OCI-LY7 (cell line): ENCODE data around the gene SLC22A13. TPM values are rescaled to one million over a fixed set of nuclear protein-coding genes. Genes with fewer than 3 reads are reported as not detected.

Experiments used
- BruUV-seq: library from RNA; stranded (reverse); fragments of 400-500 nt; replicated peaks from 2 replicates; lab custom pipeline; 2021; lab: Mats Ljungman, UMichigan
- CTCF ChIA-PET: fragments of 300-600 bp; sonication (Branson Sonifier 250); formaldehyde crosslinking; loops from one replicate; lab custom pipeline; 2022; ENCODE audit warnings: antibody characterized with exemption; ENCODE audit not compliant: unreplicated experiment; lab: Charles Lee
- POLR2A ChIA-PET: fragments of 300-600 bp; sonication (Branson Sonifier 250); formaldehyde crosslinking; loops from one replicate; lab custom pipeline; 2022; ENCODE audit warnings: antibody characterized with exemption; lab: Charles Lee
- DNase-seq: peaks from one replicate; pipeline ENCODE4 v3.0.0-alpha.2; 2015; ENCODE audit warnings: low spot score
- H2AFZ ChIP-seq: fragments of 200-600 bp; sonication (generic), shearing (Covaris generic); 2 replicates; pipeline ENCODE4 v1.6.1; 2014; ENCODE audit warnings: mild to moderate bottlenecking, antibody characterized with exemption, low read length, moderate library complexity
- H3K27ac ChIP-seq: fragments of 200-600 bp; sonication (generic); 2 replicates; pipeline ENCODE4 v1.5.1; 2014; ENCODE audit warnings: mixed run types, low read depth, mild to moderate bottlenecking, moderate library complexity, low read length, inconsistent platforms; ENCODE audit not compliant: poor library complexity, severe bottlenecking
- H3K36me3 ChIP-seq: fragments of 200-600 bp; sonication (generic); 2 replicates; pipeline ENCODE4 v1.6.1; 2014; ENCODE audit warnings: mild to moderate bottlenecking, antibody characterized with exemption, low read length, moderate library complexity, mixed read lengths; ENCODE audit not compliant: insufficient read depth
- H3K4me1 ChIP-seq: fragments of 200-600 bp; sonication (generic); 2 replicates; pipeline ENCODE4 v1.5.1; 2014; ENCODE audit warnings: mild to moderate bottlenecking, low read length; ENCODE audit not compliant: insufficient read depth, poor library complexity, severe bottlenecking
- H3K4me2 ChIP-seq: fragments of 200-600 bp; sonication (generic); 2 replicates; pipeline ENCODE4 v1.6.1; 2014; ENCODE audit warnings: mild to moderate bottlenecking, low read length
- H3K4me3 ChIP-seq: fragments of 200-600 bp; sonication (generic); 2 replicates; pipeline ENCODE4 v1.5.1; 2014; ENCODE audit warnings: mild to moderate bottlenecking, low read depth, low read length; ENCODE audit not compliant: poor library complexity, severe bottlenecking
- H3K79me2 ChIP-seq: fragments of 200-600 bp; sonication (generic); 2 replicates; pipeline ENCODE4 v1.6.1; 2016; ENCODE audit warnings: low read depth, mild to moderate bottlenecking, low read length, moderate library complexity, mixed read lengths; ENCODE audit not compliant: insufficient read depth
- H3K9me2 ChIP-seq: fragments of 200-600 bp; sonication (generic); 2 replicates; pipeline ENCODE4 v1.6.1; 2016; ENCODE audit warnings: mild to moderate bottlenecking, low read length, mixed read lengths; ENCODE audit not compliant: insufficient read depth
- H3K9me3 ChIP-seq: fragments of 200-600 bp; sonication (generic); 2 replicates; pipeline ENCODE4 v1.6.1; 2014; ENCODE audit warnings: mild to moderate bottlenecking, mixed run types, low read length, mixed read lengths
- H4K20me1 ChIP-seq: fragments of 200-600 bp; sonication (generic); 2 replicates; pipeline ENCODE4 v1.6.1; 2014; ENCODE audit warnings: mild to moderate bottlenecking, antibody characterized with exemption, low read length, moderate library complexity, mixed read lengths; ENCODE audit not compliant: insufficient read depth
- CTCF ChIP-seq: fragments of 200-600 bp; sonication (generic); conservative IDR thresholded peaks from 2 replicates; pipeline ENCODE4 v1.5.1; 2014; ENCODE audit warnings: mild to moderate bottlenecking, antibody characterized with exemption, low read length, moderate library complexity, mixed read lengths
- EZH2phosphoT487 ChIP-seq: fragments of 200-600 bp; sonication (generic); IDR thresholded peaks from 2 replicates; pipeline ENCODE4 v1.6.1; 2018; ENCODE audit warnings: low read depth, borderline replicate concordance, mild to moderate bottlenecking, mixed run types, antibody characterized with exemption, low read length, moderate library complexity, mixed read lengths
- intact Hi-C: fragments of 100-400 bp; cut with micrococcal nuclease; formaldehyde crosslinking; loops from one replicate; pipeline ENCODE4 v1.10.0; 2022; ENCODE audit not compliant: unreplicated experiment
- total RNA-seq, 2 experiments: library from RNA; depleted of rRNA in 1 of 2; stranded (reverse); fragments of >200 nt in 1 of 2; shearing (Covaris generic) in 1 of 2; gene quantifications; 2 replicates each; pipeline ENCODE4 v1.2.3, GENCODE V29; 2014 to 2022

The SLC22A13 gene
- total RNA-seq, 2 experiments from 2014 or later = 0.13 to 0.27 TPM

- Histone ChIP-seq H3K9me2 (no peaks in the 10 kb centered on the region), H3K27ac (no peak overlapping the region), H3K79me2 (no peaks in the 10 kb centered on the region), H4K20me1 (no peaks in the 10 kb centered on the region), H3K4me2 (no peak overlapping the region), H3K36me3 (no peaks in the 10 kb centered on the region), H3K4me3 (no peak overlapping the region), H3K4me1 (no peaks in the 10 kb centered on the region), H2AFZ (no peak overlapping the region), H3K9me3 (no peaks in the 10 kb centered on the region)
- BruUV-seq = no TSS peak
- CTCF ChIA-PET = no interaction called here
- no peak for TF ChIP-seq CTCF
- TF ChIP-seq EZH2phosphoT487 = no peak
- DNase-seq = no peak
- POLR2A ChIA-PET = no interaction called here
- intact Hi-C loops = no loop called here
Measured at GRCh38 chr3:38275658-38276057, 10.0 kb downstream of the SLC22A13 start.

- Histone ChIP-seq H3K4me1 (no peaks in the 10 kb centered on the region), H3K79me2 (no peaks in the 10 kb centered on the region), H3K36me3 (no peaks in the 10 kb centered on the region), H3K4me2 (no peak overlapping the region), H2AFZ (no peak overlapping the region), H4K20me1 (no peaks in the 10 kb centered on the region), H3K9me3 (no peaks in the 10 kb centered on the region), H3K4me3 (no peak overlapping the region), H3K9me2 (no peaks in the 10 kb centered on the region), H3K27ac (no peak overlapping the region)
- BruUV-seq = no TSS peak
- TF ChIP-seq CTCF (no peak), EZH2phosphoT487 (no peak)
- DNase-seq = no peak
- ChIA-PET CTCF (no interaction called here), POLR2A (no interaction called here)
- intact Hi-C loops = no loop called here
Measured at GRCh38 chr3:38276081-38276916, 10.7 kb downstream of the SLC22A13 start.

GRCh38 chr3:38276917-38277630, 11.5 kb downstream of the SLC22A13 start:
- H3K9me2 ChIP-seq = no peaks in the 10 kb centered on the region
- BruUV-seq = no TSS peak
- DNase-seq = no peak
- CTCF ChIA-PET = no interaction called here
- intact Hi-C loops = no loop called here
- no peak overlapping the region for H3K4me2 ChIP-seq
- no peak for TF ChIP-seq CTCF
- TF ChIP-seq EZH2phosphoT487 = no peak
- H3K36me3 ChIP-seq = no peaks in the 10 kb centered on the region
- no peak overlapping the region for H3K4me3 ChIP-seq
- no peak overlapping the region for H2AFZ ChIP-seq
- H3K27ac ChIP-seq = no peak overlapping the region
- POLR2A ChIA-PET = no interaction called here
- H3K9me3 ChIP-seq = no peaks in the 10 kb centered on the region
- no peaks in the 10 kb centered on the region for H3K4me1 ChIP-seq
- H4K20me1 ChIP-seq = no peaks in the 10 kb centered on the region
- no peaks in the 10 kb centered on the region for H3K79me2 ChIP-seq
